ENCODE measurements around the gene BNIP3. TPM values are rescaled to one million over a fixed set of nuclear protein-coding genes. Genes with fewer than 3 reads are reported as not detected.

Gene BNIP3
- total and polyA plus RNA-seq, 3 donors from 2014 or later, result 36.7 to 93.4 (median 61.5) TPM

DNA sequence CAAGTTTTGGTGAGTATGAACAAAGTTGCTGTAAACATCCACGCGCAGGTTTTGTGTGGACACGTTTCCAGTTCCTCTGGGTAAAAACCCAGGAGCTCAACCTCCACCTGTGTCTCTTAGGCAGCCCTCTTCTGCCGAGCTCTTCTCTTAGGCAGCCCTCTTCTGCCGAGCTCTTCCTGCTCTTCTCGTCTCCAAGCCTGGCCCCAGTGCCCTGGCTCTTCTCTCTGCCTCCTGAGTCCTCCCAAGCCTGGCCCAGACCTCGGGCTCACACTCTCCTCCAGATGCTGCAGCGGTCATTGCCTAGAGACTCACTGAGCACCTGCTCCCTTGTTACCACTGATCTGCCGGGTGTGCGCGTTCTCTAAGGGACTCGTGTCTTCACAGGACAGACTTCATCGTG is 38.7 kb upstream of the BNIP3 start:
- DNase-seq, result no peak
- intact Hi-C loops (cut with DNase I; ENCODE audit: low total_unique reads), result loop anchor here (5.0 kb wide), 1 partner anchor 133 kb away; no protein-coding TSS in a partner anchor
- WGBS, 2 donors, result 85 to 89% methylated on average over 13 of the region's 13 CpGs
- Histone ChIP-seq H3K4me1 (no peaks in the 10 kb centered on the region), H3K36me3 (ENCODE audit: low read depth, missing control alignments) (no peaks in the 10 kb centered on the region), H3K4me3 (no peak overlapping the region), H3K9me3 (no peaks in the 10 kb centered on the region), H3K27me3 (no peaks in the 10 kb centered on the region), H3K27ac (no peak overlapping the region)
- no peak for TF ChIP-seq POLR2A (IDR thresholded peaks at IDR 0.05)
- TF ChIP-seq, protein P1, sequence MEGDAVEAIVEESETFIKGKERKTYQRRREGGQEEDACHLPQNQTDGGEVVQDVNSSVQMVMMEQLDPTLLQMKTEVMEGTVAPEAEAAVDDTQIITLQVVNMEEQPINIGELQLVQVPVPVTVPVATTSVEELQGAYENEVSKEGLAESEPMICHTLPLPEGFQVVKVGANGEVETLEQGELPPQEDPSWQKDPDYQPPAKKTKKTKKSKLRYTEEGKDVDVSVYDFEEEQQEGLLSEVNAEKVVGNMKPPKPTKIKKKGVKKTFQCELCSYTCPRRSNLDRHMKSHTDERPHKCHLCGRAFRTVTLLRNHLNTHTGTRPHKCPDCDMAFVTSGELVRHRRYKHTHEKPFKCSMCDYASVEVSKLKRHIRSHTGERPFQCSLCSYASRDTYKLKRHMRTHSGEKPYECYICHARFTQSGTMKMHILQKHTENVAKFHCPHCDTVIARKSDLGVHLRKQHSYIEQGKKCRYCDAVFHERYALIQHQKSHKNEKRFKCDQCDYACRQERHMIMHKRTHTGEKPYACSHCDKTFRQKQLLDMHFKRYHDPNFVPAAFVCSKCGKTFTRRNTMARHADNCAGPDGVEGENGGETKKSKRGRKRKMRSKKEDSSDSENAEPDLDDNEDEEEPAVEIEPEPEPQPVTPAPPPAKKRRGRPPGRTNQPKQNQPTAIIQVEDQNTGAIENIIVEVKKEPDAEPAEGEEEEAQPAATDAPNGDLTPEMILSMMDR (IDR thresholded peaks at IDR 0.05), result no peak

DNA sequence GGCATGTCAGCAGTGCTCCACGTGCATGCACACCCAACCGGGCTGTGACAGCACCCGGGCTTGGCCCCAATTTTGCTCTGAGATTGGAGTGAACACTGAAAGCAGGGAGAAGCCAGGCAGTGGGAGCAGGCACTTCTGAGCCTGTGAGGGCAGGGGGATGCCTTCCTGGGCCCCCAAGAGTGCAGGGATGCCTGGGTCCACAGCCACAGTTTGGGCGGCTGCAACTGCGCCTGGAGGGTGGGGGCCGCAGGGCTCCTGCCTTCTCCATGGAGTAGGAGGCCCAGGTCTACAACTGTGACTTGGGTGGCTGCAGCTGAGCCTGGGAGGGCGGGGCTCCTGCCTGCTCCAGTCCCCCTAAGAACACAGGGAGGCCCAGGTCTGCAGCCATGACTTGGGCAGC is 37.6 kb upstream of the BNIP3 start:
- TF ChIP-seq, protein P1 (IDR thresholded peaks at IDR 0.05), result no peak
- TF ChIP-seq POLR2A (IDR thresholded peaks at IDR 0.05), result no peak
- Histone ChIP-seq H3K36me3 (ENCODE audit: low read depth, missing control alignments) (no peaks in the 10 kb centered on the region), H3K27me3 (no peaks in the 10 kb centered on the region), H3K4me3 (no peak overlapping the region), H3K4me1 (no peaks in the 10 kb centered on the region), H3K9me3 (no peaks in the 10 kb centered on the region), H3K27ac (no peak overlapping the region)
- DNase-seq, result no peak
- intact Hi-C loops (cut with DNase I; ENCODE audit: low total_unique reads), result no loop called here
- 93 to 100% methylated on average over 3 to 7 of the region's 7 CpGs for WGBS, 2 donors

DNA sequence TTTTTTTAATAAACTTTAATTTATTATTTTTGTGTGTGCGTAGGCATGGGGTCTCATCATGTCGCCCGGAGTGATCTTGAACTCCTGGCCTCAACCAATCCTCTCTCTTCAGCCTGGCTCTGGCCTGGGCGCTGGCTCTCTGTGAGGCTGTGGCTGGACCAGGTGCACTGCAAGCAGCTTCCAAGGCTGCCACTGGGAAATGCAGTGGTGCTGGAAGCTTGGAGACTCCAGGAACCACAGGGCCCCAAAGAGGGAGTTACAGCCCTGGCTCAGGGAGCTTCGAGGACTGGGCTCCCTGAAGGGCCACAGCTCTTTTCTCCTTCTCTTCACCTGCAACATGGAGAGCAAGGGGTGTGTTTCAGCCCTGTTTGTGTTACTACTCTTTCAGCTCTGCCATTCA is 36.7 kb upstream of the BNIP3 start:
- Histone ChIP-seq H3K27ac (no peak overlapping the region), H3K36me3 (ENCODE audit: low read depth, missing control alignments) (no peaks in the 10 kb centered on the region), H3K27me3 (no peaks in the 10 kb centered on the region), H3K9me3 (no peaks in the 10 kb centered on the region), H3K4me1 (no peaks in the 10 kb centered on the region), H3K4me3 (no peak overlapping the region)
- no peak for DNase-seq
- WGBS, 2 donors, result 70 to 96% methylated on average over 5 of the region's 5 CpGs
- intact Hi-C loops (cut with DNase I; ENCODE audit: low total_unique reads), result no loop called here
- TF ChIP-seq, protein P1 (IDR thresholded peaks at IDR 0.05), result no peak
- TF ChIP-seq POLR2A (IDR thresholded peaks at IDR 0.05), result no peak

DNA sequence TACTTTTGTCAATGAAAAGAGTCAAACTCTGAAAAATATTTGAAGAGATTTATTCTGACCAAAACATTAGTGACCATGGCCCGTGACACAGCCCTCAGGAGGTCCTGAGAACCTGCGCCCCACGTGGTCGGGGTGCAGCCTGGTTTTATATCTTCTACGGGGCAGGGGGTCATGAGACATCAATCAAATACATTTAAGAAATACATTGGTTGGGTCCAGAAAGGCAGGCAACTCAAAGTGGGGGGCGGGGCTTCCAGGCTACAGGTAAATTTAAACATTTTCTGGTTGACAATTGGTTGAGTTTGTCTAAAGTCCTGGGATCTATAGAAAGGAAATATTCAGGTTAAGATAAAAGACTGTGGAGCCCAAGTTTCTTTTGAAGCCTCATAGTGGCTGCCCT is 34.8 kb upstream of the BNIP3 start:
- intact Hi-C loops (cut with DNase I; ENCODE audit: low total_unique reads), result no loop called here
- H3K4me3 ChIP-seq, result no peak overlapping the region
- no peaks in the 10 kb centered on the region for H3K27me3 ChIP-seq
- TF ChIP-seq POLR2A (IDR thresholded peaks at IDR 0.05), result no peak
- TF ChIP-seq, protein P1 (IDR thresholded peaks at IDR 0.05), result no peak
- DNase-seq, result no peak
- H3K27ac ChIP-seq, result no peak overlapping the region
- H3K36me3 ChIP-seq (ENCODE audit: low read depth, missing control alignments), result no peaks in the 10 kb centered on the region
- WGBS, 2 donors, result 86 to 93% methylated on average over 6 of the region's 6 CpGs
- H3K9me3 ChIP-seq, result no peaks in the 10 kb centered on the region
- H3K4me1 ChIP-seq, result no peaks in the 10 kb centered on the region

DNA sequence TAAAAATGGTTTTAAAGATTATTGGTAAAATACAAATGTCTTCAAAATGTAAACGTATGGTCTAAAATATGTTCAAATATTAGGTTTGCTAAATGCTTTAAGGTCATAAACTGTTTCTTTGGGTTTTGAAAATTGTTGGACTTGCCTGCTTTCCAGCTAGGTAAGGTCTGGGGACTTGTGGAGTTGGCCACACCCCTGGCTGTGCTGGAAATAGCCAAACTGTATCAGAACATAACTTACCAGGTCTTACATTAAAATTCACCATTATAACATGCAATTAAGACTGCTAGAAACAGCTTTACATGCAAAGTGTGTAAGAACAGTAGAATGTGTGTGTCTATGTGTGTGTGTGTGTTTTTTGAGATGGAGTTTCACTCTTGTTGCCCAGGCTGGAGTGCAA is 29.7 kb upstream of the BNIP3 start:
- no peaks in the 10 kb centered on the region for H3K9me3 ChIP-seq
- no peak overlapping the region for H3K27ac ChIP-seq
- H3K36me3 ChIP-seq (ENCODE audit: low read depth, missing control alignments), result no peaks in the 10 kb centered on the region
- WGBS, 2 donors, result 92 to 93% methylated on average over 1 of the region's 1 CpG
- no peaks in the 10 kb centered on the region for H3K4me1 ChIP-seq
- no peak for DNase-seq
- no peaks in the 10 kb centered on the region for H3K27me3 ChIP-seq
- intact Hi-C loops (cut with DNase I; ENCODE audit: low total_unique reads), result no loop called here
- TF ChIP-seq, protein P1 (IDR thresholded peaks at IDR 0.05), result no peak
- TF ChIP-seq POLR2A (IDR thresholded peaks at IDR 0.05), result no peak
- H3K4me3 ChIP-seq, result no peak overlapping the region

Measured in testis (tissue), 3 donors.